HG03571 (cell line): ENCODE measurements around the gene TMEM165.

Experiments used
- ATAC-seq: cut with Tn5 transposase; IDR thresholded peaks from one replicate; pipeline ENCODE4 v1.9.1; 2021; ENCODE audit not compliant: unreplicated experiment

Gene TMEM165

DNA sequence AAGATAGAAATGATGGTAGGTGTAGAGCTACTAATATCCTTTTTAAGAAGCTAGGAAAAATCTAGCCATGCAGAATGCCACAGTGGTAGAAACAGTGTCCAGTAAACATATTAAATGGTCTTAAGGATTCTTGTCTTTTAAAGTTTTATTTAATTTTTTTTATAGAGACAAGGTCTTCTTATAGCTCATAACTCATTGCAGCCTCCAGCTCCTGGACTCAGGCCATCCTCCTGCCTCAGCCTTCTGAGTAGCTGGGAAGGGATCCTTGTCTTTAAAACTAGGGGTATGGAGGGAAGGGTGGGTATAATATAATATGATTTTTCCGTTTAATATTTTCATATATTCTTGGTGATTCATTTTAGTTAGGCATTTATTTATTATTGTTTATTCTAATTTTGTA is 3.8 kb downstream of the TMEM165 start:
- no peak for ATAC-seq

- no peak for ATAC-seq
Measured at GRCh38 chr4:55405073-55405472, 9.3 kb downstream of the TMEM165 start.

GRCh38 chr4:55406545-55406944 is 10.8 kb downstream of the TMEM165 start:
- no peak for ATAC-seq

DNA sequence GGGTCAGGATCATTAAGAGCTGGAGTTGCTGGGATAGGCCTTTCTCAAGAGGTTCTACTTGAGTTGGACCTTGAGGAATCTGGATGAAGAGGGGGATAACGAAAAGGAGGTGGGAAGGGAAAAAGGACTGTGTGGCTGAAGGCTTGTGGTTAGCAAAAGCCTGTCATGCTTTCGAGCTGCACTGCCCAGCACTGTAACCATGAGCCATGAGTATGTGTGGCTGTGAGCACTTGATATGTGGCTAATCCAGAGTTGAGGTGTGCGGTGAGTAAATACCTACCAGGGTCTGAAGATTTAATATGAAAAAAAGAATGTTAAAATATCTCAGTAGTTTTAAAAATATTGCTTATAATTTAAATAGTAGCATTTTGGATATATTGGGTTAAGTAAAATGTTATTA is 11.4 kb downstream of the TMEM165 start:
- ATAC-seq = no peak

DNA sequence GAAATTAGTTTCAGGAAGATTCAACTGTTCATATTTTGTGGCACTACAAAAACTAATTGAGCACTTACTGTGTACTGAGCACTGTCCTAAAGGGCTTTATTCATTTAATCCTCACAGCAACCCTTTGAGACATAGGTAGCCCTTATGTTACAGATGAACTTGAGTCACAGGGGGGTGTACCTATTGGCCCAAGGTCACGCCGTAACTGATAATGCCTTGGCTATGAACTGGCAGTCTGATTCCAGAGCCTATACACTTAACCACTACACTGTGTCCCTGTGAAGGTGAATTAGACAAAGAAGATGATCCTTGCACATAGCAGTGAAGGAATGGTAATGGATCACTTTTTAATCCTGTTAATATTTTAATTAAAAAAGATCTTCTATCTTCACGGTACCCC is 12.0 kb downstream of the TMEM165 start:
- no peak for ATAC-seq

DNA sequence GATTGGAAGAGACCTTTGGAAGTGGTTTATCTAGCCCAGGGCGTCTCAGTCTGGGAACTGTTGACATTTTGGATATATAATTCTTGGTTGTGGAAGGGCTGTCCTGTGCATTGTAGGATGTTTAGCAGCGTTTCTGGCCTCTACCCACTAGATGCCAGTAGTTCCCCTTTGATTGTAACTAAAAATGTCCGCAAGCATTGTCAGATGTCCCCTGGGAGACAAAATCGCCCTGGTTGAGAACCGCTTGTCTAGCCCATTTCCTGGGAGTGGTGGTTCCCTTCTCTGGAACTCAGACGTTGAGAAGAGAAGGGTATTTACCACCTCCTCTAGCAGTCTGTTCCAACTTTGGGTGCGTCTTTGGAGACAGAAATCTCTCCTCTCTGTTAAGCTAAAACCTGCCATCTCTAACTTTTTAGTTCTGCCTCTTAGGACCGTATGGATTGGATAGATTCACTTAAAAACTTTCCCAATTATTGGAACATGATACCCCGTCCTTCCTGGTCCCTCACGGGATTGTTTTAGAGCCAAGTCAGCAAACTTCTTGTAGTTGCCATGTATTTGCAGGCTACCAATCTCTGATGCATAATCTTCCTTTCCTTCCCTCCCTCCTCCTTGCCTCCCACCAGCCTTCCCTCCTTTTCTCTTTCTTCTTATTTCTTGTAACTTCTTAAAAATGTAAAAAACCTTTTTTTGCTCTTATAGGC is 13.9 kb downstream of the TMEM165 start:
- peak; percentile 74 for ATAC-seq

- no peak for ATAC-seq
Measured at GRCh38 chr4:55410431-55410830, 14.7 kb downstream of the TMEM165 start.

DNA sequence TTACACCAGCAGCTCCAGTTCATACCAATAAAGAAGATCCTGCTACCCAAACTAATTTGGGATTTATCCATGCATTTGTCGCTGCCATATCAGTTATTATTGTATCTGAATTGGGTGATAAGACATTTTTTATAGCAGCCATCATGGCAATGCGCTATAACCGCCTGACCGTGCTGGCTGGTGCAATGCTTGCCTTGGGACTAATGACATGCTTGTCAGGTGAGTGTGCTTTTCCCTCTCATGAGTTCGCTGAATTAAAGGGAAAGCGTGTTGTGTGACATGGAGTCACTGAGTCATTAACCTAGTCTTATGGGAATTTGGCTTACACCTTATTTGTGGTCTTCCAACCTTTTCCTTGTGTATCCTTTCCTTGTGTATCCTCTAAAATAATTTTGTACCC is 15.9 kb downstream of the TMEM165 start:
- ATAC-seq = no peak

GRCh38 chr4:55416176-55416575 is 20.4 kb downstream of the TMEM165 start:
- no peak for ATAC-seq

- no peak for ATAC-seq
Measured at GRCh38 chr4:55424791-55425190, 29.0 kb downstream of the TMEM165 start.

GRCh38 chr4:55431710-55432336 is 36.1 kb downstream of the TMEM165 start:
- ATAC-seq = no peak

DNA sequence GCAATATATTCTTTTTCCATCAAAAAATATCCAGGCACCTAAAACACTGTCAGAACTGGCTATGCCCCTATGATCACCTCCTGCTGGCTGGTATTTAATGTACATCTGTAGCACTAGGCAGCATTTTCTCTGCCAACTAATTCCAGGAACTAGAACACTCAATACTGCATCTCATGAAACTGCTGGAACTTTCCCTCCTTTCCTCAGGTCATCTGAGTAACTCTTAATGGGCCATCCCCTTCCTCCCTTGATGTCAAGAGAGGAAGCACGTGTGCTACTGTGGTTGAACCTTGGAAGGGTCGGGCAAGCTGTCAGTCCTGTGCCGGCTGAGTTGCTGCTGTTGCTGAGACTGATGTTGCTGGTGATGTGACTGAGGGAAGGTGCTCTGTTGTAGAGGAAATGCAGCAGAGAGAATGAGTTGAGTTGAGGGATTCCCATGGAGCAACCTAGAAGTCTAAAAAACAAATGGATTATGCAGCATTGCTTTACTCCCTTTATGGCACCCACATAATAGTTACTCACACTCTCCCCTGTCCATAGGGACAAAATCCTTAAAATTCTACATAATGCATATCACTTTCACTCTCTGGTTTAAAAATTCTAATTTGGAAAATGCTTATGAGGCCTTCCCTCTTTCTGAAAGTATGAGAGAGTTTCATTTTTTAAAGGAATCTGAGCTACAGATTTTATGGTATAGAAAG is 39.5 kb downstream of the TMEM165 start:
- ATAC-seq = peak; percentile 50

GRCh38 chr4:55437356-55437796 is 41.6 kb downstream of the TMEM165 start:
- ATAC-seq = no peak

DNA sequence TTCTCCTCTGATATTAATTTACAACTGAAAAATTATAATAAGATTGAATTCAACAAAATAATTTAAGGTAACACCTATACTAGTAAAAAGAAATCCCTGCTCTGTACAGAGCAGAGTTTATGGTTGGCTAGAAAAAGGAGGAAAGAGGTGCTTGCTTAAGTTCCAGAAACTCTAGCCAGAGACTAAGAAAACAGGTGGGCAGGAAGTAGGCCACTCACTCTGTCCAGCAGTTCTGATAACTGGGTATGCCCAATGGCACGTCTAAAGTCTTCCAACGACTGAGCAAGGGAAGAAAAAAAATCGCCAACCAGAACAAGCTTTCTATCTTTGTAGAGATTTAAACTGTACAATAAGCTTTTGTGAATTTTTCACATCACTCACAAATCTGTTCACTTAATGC is 42.1 kb downstream of the TMEM165 start:
- ATAC-seq = no peak

DNA sequence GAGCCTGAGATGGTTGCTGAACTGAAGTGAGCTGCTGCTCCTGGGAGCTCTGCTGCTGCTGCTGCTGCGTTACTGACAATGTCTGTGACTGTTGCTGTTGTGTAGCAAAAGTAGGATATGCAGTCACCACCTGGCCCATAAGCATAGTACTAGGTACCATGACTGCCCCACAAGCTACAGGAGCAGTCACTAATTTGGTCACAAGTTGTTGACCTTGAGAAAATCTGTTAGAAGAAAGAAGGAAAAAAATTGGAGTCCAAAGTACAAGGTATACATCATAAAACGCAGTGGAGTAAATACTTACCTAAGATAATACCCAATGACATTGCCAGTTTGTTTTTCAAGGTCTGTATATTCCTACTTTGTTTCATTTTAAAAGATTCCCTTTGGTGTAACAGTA is 42.6 kb downstream of the TMEM165 start:
- ATAC-seq = no peak

DNA sequence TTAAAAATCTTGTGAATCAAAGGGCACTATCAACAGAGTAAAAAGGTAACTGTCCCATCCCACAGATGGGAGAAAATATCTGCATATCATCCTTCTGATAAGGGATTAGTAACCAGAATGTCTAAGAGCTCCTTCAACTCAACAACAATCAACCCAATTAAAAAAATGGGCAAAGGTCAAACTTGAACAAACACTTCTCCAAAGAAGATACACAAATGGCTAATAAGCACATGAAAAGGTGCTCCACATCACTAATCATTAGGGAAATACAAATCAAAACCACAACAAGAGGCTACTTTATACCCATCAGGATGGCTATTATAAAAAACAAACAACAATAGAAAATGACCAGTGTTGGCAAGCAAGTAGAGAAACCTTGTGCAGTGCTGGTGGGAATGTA is 43.3 kb downstream of the TMEM165 start:
- ATAC-seq = no peak

DNA sequence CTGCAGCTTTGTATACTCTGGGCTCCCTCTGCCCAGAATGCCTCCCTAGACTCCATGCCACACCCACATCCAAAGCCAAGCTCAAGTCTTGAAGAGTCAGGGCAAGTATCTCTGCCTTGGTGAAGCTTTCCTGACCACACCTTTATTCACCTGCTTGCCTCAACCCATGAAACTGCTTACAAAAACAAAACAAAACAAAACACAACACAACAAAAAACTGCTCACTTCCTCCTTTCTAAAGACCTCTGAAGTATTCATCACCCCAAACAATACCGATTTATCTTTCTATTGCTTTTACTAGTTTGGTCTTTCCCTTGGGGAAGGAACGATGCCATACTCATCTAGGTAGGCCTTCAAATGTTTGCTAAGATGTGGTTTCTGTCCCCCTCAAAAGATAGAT is 45.0 kb downstream of the TMEM165 start:
- ATAC-seq = no peak

DNA sequence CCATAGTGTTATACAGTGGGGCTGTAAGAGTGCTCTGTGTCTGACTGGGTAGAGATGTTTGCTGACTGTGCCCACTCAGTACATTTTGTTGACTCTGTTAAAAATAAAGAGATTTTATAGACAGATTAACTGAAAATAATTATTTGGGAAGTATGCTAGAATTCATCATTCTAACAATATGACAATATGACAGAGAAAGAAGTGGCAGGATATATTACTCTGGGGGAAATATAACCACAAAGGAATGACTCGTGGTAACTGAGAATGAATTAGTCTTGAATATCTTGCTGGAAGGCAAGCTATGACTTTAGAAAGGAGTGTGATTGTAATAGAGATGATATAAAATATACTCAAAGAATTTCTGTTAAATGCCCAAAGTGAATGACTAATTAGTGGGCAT is 46.8 kb downstream of the TMEM165 start:
- ATAC-seq = no peak

GRCh38 chr4:55444827-55445226 is 49.1 kb downstream of the TMEM165 start:
- no peak for ATAC-seq

DNA sequence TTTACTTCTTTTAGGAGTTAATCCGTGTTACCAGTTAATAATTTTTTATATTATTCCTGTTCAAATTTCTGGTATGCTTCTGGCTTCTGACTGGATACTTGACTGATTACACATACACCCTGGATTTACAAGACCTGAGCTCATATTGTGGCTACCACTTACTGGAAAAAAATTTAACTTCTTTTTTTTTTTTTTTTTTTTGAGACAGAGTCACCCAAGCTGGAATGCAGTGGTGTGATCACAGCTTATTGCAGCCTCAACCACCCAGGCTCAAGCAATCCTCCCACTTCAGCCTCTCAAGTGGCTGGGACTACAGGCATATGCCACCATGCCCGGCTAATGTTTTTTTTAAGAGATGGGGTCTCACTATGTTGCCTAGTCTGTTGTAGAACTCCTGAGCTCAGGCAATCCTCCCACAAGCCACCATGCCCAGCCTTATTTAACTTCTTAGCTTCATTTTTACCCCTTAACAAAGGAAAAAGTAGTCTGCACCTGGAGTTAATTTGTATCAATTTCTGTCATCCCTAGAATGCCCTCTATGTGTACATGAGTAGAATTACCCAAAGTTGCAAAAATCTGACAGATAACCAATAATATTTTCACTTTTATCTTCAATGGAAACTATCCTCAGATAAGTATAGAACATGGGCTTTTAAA is 50.3 kb downstream of the TMEM165 start:
- ATAC-seq = no peak

- no peak for ATAC-seq
Measured at GRCh38 chr4:55446578-55446922, 50.8 kb downstream of the TMEM165 start.
